Dedifferentiated amniotic fluid mesenchymal stem cell (primary cell): ENCODE data around the gene SLC9A3.

Source experiments
- DNase-seq: peaks from one replicate; pipeline ENCODE4 v3.0.0-alpha.2; 2016; ENCODE audit errors: extremely low spot score

SLC9A3 gene

GRCh38 chr5:429453-430188, 94.6 kb downstream of the SLC9A3 start:
- no peak for DNase-seq

- no peak for DNase-seq
Measured at GRCh38 chr5:428754-429452, 95.3 kb downstream of the SLC9A3 start.

GRCh38 chr5:428219-428618, 96.0 kb downstream of the SLC9A3 start:
- DNase-seq: no peak

GRCh38 chr5:427415-428087, 96.7 kb downstream of the SLC9A3 start:
- no peak for DNase-seq

- DNase-seq: no peak
Measured at GRCh38 chr5:426392-426976, 97.8 kb downstream of the SLC9A3 start.

- DNase-seq: no peak
Measured at GRCh38 chr5:425714-426113, 98.5 kb downstream of the SLC9A3 start.

GRCh38 chr5:424301-425110, 99.7 kb downstream of the SLC9A3 start:
- no peak for DNase-seq

- DNase-seq: no peak
Measured at GRCh38 chr5:423626-424261, 100.5 kb downstream of the SLC9A3 start.

- DNase-seq: no peak
Measured at GRCh38 chr5:423233-423565, 101.0 kb downstream of the SLC9A3 start.

GRCh38 chr5:422323-423232, 101.7 kb downstream of the SLC9A3 start:
- DNase-seq: no peak

- DNase-seq: no peak
Measured at GRCh38 chr5:421901-422300, 102.3 kb downstream of the SLC9A3 start.

- DNase-seq: no peak
Measured at GRCh38 chr5:421287-421880, 102.9 kb downstream of the SLC9A3 start.

GRCh38 chr5:420632-421286, 103.5 kb downstream of the SLC9A3 start:
- DNase-seq: no peak
